ENCODE results near the gene DRD3.

DRD3 gene

DNA sequence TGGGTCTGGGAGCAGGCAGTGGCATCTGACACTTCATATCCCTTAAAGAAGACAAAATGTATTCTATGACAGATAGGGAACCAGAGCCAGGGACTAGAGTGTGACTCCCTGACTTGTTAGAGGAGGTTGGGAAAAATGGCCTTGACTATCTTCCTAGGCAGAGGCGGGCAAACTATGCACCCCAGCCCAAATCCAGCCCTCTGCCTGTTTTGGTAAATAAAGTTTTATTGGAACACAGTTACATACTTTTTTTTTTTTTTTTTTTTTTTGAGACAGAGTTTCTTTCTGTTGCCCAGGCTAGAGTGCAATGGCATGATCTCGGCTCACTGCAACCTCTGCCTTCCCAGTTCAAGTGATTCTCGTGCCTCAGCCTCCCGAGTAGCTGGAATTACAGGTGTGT is 75.0 kb downstream of the DRD3 start:
- no peaks in the 10 kb centered on the region for H3K36me3 ChIP-seq (ENCODE audit: control insufficient read depth in 2 of 2, insufficient read depth in 1 of 2, low read length in 2 of 2)
- H3K9me3 ChIP-seq (ENCODE audit: control insufficient read depth, insufficient read depth, low read depth, low read length): no peaks in the 10 kb centered on the region
- POLR2A ChIA-PET: no interaction called here
- TF ChIP-seq ZNF175 (tag by site-specific recombination; IDR thresholded peaks at IDR 0.05) (no peak), ZNF202 (tag by site-specific recombination; IDR thresholded peaks at IDR 0.05; ENCODE audit: borderline replicate concordance) (no peak), ZNF221 (tag by site-specific recombination; IDR thresholded peaks at IDR 0.05; ENCODE audit: borderline replicate concordance) (no peak), ZNF747 (tag by site-specific recombination; IDR thresholded peaks at IDR 0.05) (no peak), ZNF707 (tag by site-specific recombination; IDR thresholded peaks at IDR 0.05) (no peak), ZFP37 (tag by site-specific recombination; IDR thresholded peaks at IDR 0.05) (no peak), ZNF544 (tag by site-specific recombination; IDR thresholded peaks at IDR 0.05) (no peak), KLF1 (tag by site-specific recombination; IDR thresholded peaks at IDR 0.05) (no peak), HOXC10 (CRISPR knock-in tag; IDR thresholded peaks at IDR 0.05) (no peak), ZNF423 (tag by site-specific recombination; IDR thresholded peaks at IDR 0.05) (no peak), HOXA7 (CRISPR knock-in tag; IDR thresholded peaks at IDR 0.05; ENCODE audit: borderline replicate concordance) (no peak)
- TF ChIP-seq, protein P1, sequence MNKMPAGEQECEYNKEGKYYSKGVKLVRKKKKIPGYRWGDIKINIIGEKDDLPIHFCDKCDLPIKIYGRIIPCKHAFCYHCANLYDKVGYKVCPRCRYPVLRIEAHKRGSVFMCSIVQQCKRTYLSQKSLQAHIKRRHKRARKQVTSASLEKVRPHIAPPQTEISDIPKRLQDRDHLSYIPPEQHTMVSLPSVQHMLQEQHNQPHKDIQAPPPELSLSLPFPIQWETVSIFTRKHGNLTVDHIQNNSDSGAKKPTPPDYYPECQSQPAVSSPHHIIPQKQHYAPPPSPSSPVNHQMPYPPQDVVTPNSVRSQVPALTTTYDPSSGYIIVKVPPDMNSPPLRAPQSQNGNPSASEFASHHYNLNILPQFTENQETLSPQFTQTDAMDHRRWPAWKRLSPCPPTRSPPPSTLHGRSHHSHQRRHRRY (tag by site-specific recombination; IDR thresholded peaks at IDR 0.05): no peak
- H3K4me1 ChIP-seq (ENCODE audit: control insufficient read depth, insufficient read depth, low read length): no peaks in the 10 kb centered on the region
- H3K4me3 ChIP-seq (ENCODE audit: low read depth, low read length): no peak overlapping the region
- CTCF ChIA-PET: interaction anchor here (1.6 kb wide), 1 partner anchor 8 kb away, joined by 4 read pairs; no protein-coding TSS in a partner anchor
- no peak overlapping the region for H3K27ac ChIP-seq (ENCODE audit: extremely low read depth, low read depth, low read length)

- no peak overlapping the region for H3K4me3 ChIP-seq (ENCODE audit: low read depth, low read length)
- TF ChIP-seq GLI2 (tag by site-specific recombination; IDR thresholded peaks at IDR 0.05; ENCODE audit: borderline replicate concordance, low read depth): no peak
- TF ChIP-seq, protein P1 (tag by site-specific recombination; IDR thresholded peaks at IDR 0.05): no peak
- no peak for TF ChIP-seq ZBTB21 (tag by site-specific recombination; IDR thresholded peaks at IDR 0.05)
- TF ChIP-seq ZNF19 (tag by site-specific recombination; IDR thresholded peaks at IDR 0.05; ENCODE audit: low read depth): no peak
- no peak for TF ChIP-seq ZNF654 (tag by site-specific recombination; IDR thresholded peaks at IDR 0.05; ENCODE audit: low read depth)
- no peak for TF ChIP-seq REST (tag by site-specific recombination; IDR thresholded peaks at IDR 0.05)
- no peak for TF ChIP-seq ZNF670 (tag by site-specific recombination; IDR thresholded peaks at IDR 0.05; ENCODE audit: low read depth)
- H3K36me3 ChIP-seq (ENCODE audit: control insufficient read depth in 2 of 2, insufficient read depth in 1 of 2, low read length in 2 of 2): no peaks in the 10 kb centered on the region
- POLR2A ChIA-PET: no interaction called here
- no peaks in the 10 kb centered on the region for H3K4me1 ChIP-seq (ENCODE audit: control insufficient read depth, insufficient read depth, low read length)
- H3K9me3 ChIP-seq (ENCODE audit: control insufficient read depth, insufficient read depth, low read depth, low read length): no peaks in the 10 kb centered on the region
- H3K27ac ChIP-seq (ENCODE audit: extremely low read depth, low read depth, low read length): no peak overlapping the region
- CTCF ChIA-PET: no interaction called here
Observed at GRCh38 chr3:114103181-114103580, 75.7 kb downstream of the DRD3 start.
